Mucosa of descending colon (tissue), 3 donors: ENCODE results near the gene PCDH12. TPM values are rescaled to one million over a fixed set of nuclear protein-coding genes. Genes with fewer than 3 reads are reported as not detected.

Experiments used
- ATAC-seq: fragments of 200-7000 bp; cut with Tn5 transposase; one replicate; pipeline ENCODE4 v1.9.1; 2020; ENCODE audit warnings: mild to moderate bottlenecking, moderate library complexity
- DNase-seq, 3 donors: peaks; one replicate each; pipeline ENCODE4 v3.0.0-alpha.2; 2020
- H3K36me3 ChIP-seq: fragments of 200-600 bp; one replicate; pipeline ENCODE4 v1.8.0; 2021; ENCODE audit warnings: low read depth, mild to moderate bottlenecking
- H3K4me1 ChIP-seq: fragments of 200-600 bp; one replicate; pipeline ENCODE4 v1.8.0; 2021; ENCODE audit warnings: low read depth, mild to moderate bottlenecking
- H3K4me3 ChIP-seq: fragments of 200-600 bp; one replicate; pipeline ENCODE4 v1.8.0; 2021; ENCODE audit warnings: mild to moderate bottlenecking
- H3K9me3 ChIP-seq: fragments of 200-600 bp; one replicate; pipeline ENCODE4 v1.8.0; 2021; ENCODE audit warnings: mild to moderate bottlenecking
- intact Hi-C, 2 donors: fragments of 100-400 bp; cut with DNase I in 1 of 2; cut with micrococcal nuclease in 1 of 2; formaldehyde crosslinking; loops; one replicate each; pipeline versions ENCODE4 v1.11.0 to v1.11.1; 2022; cut with DNase I, micrococcal nuclease
- long read RNA-seq, 2 donors: library from polyadenylated mRNA; unstranded; transcript quantifications; one replicate each; pipeline ENCODE4 v2.0.0, GENCODE V29; 2019 to 2021
- total RNA-seq, 3 donors: library from RNA; stranded (reverse); fragmentation: NEBNext Ultra II Directional in 2 of 3; extraction: Animal tissue kit (Norgen Biotek cat#: 25700) in 2 of 3; gene quantifications; one replicate each; pipeline versions ENCODE4 v1.2.1 to v1.2.4, GENCODE V29; 2021 to 2023
- TF ChIP-seq, protein P1 (sequence below): fragments of 200-600 bp; IDR thresholded peaks from one replicate; pipeline ENCODE4 v1.8.0; 2022; ENCODE audit warnings: antibody characterized with exemption, mild to moderate bottlenecking
- donor health status: DM: no; HTN: no; CAD: no; lungs with moderate emphysema.
- donor health status: DM: no; HTN: no; CAD: no.
- donor health status: DM: no; HTN: yes; CAD: no.

Gene PCDH12
- total RNA-seq, result 1 to 10 TPM; 1.2 to 3.2 (median 2.2) TPM
- long read RNA-seq, donor 1, full-length matches to known transcripts, result 1 of 2 reads
- long read RNA-seq, donor 1, partial matches to known transcripts, result 1 of 2 reads
- long read RNA-seq, donor 1, other reads (novel, unspliced or antisense), result 0 of 2 reads
- long read RNA-seq, donor 2, result 0 reads

DNA sequence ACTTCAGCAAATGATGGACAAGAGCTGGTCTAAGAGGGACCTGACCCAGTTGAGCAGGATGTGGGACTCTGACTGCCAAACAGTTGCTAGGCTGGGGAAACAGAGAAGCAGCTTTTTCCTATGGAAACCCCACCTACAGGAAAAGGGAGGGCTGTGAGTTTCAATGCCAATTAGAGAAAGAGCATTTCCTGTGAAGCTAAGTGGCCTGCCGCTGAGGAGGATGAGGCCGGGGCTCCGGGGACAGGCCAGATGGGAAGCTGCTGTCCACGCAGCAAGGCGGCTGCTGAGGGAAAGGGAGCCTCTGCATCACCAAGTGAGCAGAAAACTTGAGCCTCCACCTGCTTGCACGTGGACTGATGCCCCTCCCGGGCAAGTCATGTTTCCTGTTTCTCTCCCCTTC is at the start of gene PCDH12:
Gene PCDH12 (minus strand): TSS at position 90 of the 400 bp plus-strand sequence. CDS start 351 bp downstream, outside the sequence.
- DNase-seq (no peak), ATAC-seq (no peak)
- Histone ChIP-seq H3K36me3 (no peaks in the 10 kb centered on the region), H3K4me3 (no peak within 1 kb of the TSS), H3K4me1 (peaks cover 10% of the 10 kb centered on the region), H3K9me3 (no peaks in the 10 kb centered on the region)
- intact Hi-C loops, result loop anchor here (5.0 kb wide), 2 partner anchors 261 to 266 kb away; no protein-coding TSS in a partner anchor
- TF ChIP-seq, protein P1, sequence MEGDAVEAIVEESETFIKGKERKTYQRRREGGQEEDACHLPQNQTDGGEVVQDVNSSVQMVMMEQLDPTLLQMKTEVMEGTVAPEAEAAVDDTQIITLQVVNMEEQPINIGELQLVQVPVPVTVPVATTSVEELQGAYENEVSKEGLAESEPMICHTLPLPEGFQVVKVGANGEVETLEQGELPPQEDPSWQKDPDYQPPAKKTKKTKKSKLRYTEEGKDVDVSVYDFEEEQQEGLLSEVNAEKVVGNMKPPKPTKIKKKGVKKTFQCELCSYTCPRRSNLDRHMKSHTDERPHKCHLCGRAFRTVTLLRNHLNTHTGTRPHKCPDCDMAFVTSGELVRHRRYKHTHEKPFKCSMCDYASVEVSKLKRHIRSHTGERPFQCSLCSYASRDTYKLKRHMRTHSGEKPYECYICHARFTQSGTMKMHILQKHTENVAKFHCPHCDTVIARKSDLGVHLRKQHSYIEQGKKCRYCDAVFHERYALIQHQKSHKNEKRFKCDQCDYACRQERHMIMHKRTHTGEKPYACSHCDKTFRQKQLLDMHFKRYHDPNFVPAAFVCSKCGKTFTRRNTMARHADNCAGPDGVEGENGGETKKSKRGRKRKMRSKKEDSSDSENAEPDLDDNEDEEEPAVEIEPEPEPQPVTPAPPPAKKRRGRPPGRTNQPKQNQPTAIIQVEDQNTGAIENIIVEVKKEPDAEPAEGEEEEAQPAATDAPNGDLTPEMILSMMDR, result no peak

DNA sequence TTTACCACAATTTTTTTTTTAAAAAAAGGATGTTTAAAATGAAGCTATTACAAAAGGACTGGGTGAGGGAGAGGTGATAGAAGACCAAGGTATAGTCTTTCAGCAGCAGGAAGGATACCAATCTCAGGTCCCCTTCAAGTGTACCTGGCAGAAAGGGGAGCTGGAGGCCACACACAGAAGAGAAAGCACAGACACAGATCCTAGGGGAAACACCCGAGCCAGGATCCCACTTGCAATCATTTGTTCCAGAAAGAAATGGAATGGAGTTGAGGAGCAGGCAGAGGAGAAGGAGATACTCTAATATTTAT is 49.2 kb upstream of the PCDH12 start:
- TF ChIP-seq, protein P1, result no peak
- ATAC-seq (no peak), DNase-seq (no peak)
- intact Hi-C loops, result no loop called here
- Histone ChIP-seq H3K4me3 (no peak overlapping the region), H3K9me3 (no peaks in the 10 kb centered on the region), H3K36me3 (no peaks in the 10 kb centered on the region), H3K4me1 (peaks cover 2% of the 10 kb centered on the region)

DNA sequence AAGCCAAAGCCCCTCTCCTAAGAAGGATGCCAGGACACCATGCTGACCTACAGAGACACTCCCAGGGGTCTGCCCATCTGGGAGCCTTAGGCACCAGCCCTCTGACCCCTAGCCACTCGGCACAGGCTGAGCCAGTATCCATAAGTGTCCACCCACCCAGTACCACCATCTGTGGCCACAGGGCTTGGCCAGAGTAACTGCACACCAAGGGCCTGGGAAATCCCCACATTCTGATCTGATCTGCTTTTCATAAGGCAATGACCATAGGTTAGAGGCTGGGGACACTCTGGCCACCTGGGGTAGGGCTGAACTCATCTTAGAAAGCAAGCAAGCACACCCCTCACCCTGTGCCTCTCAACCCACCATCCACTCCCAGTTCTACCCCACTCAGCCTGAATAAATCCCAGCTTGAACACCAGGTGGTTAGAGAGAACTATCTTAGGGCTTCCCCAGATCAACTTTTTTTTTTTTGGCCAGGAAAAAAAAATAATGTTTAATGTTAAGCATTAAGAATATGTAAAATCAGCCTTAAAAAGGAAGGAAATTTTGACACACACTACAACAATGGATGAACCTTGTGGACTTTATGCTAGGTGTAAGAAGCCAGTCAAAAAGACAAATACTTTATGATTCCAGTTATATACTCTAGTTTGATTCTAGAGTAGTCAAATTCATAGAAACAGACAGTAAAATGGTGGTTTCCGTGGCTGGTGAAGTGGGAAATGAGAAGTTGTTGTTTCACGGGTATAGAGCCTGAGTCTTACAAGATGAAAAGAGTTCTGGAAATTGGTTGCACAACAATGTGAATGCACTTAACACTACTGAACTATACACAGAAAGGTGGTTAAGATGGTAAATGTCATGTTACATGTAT is 48.6 kb upstream of the PCDH12 start:
- intact Hi-C loops, result no loop called here
- DNase-seq, result peak in 1 of 3 donors; percentile 27
- TF ChIP-seq, protein P1, result no peak
- peak; percentile 9 for ATAC-seq
- Histone ChIP-seq H3K36me3 (no peaks in the 10 kb centered on the region), H3K4me3 (no peak overlapping the region), H3K4me1 (no peaks in the 10 kb centered on the region), H3K9me3 (no peaks in the 10 kb centered on the region)

DNA sequence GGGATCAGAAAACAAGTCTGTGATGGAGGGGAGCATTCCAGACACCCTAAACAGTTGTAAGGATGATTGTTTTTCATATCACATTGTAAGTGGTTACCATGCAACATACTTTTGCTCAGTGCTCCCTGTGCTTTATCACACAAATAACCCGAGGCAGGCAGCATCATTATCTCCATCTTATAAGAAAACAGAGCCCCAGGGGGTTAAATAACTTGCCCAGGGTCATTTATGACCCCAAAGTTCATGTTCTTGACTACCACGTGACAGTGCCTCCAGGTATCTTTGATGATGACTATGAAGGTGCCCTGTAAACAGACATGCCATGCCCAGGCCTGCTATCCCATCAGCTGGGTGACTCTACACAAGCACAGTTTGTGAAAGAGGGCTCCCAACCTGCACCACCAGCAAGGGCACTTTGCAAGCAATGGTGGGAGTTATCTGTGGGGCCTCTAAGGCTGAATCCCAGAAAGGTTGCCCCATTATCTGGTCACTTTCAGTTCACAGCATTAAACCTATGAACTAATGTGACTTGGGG is 45.3 kb upstream of the PCDH12 start:
- TF ChIP-seq, protein P1, result no peak
- intact Hi-C loops, result no loop called here
- DNase-seq, result no peak
- no peaks in the 10 kb centered on the region for H3K36me3 ChIP-seq
- H3K4me1 ChIP-seq, result no peaks in the 10 kb centered on the region
- H3K9me3 ChIP-seq, result no peaks in the 10 kb centered on the region
- no peak overlapping the region for H3K4me3 ChIP-seq
- ATAC-seq, result no peak

DNA sequence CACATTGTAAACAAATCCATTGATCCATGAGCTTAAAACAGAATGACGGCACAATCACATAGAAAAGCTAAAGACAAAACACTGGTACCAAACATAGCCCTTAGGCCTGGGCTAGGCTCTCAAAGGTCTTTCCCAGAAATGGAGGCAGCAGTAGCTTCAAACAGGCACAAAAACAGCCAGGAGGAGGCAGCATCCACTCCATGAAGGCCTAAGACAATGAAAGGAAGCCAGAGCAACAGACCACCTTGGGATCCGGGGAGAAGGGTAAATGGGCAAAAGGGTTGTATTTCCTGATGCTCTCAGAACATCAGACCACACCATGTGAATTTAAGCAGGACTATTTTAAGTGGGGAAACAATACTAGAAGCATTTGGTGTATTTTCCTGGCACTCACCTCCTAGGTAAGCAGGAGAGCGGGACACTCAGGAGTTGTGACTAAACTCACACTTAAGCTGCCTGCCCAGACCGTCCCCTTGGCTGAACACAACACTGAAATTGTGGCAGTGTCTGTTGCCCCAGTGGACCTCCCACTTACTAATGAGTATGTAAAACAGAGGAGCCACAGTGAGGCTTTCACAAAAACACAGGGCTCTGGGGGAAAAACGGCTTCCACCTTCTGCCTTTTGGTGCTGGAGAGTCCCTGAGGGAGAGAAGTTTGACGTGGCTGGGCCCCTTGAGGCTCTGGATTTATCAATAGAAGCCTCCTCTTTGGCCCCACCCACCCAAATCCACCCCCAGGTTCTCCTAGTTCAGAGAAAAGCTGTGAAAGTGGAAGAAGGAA is 42.9 kb upstream of the PCDH12 start:
- TF ChIP-seq, protein P1, result no peak
- Histone ChIP-seq H3K36me3 (no peaks in the 10 kb centered on the region), H3K4me3 (no peak overlapping the region), H3K9me3 (no peaks in the 10 kb centered on the region), H3K4me1 (no peaks in the 10 kb centered on the region)
- DNase-seq (peak in 1 of 3 donors; percentile 14), ATAC-seq (no peak)
- intact Hi-C loops, result no loop called here
